ENCODE results near the gene ZFAND2A.
"Not testable (repeated sequence)": the region's sequence is repeated elsewhere in the genome, so short reads cannot be mapped to it uniquely, and the experiment has no call there.

Gene ZFAND2A

GRCh38 chr7:1121886-1122831 is 37.8 kb downstream of the ZFAND2A start:
- no peak for FAIRE-seq

- no peak for FAIRE-seq
These were observed 38.5 kb downstream of the ZFAND2A start for GRCh38 chr7:1121476-1121875.

GRCh38 chr7:1120791-1121190 is 39.2 kb downstream of the ZFAND2A start:
- FAIRE-seq: no peak

GRCh38 chr7:1119201-1119600 is 40.8 kb downstream of the ZFAND2A start:
- no peak for FAIRE-seq

- FAIRE-seq: no peak
These were observed 42.6 kb downstream of the ZFAND2A start for GRCh38 chr7:1117321-1117928.

- not testable (repeated sequence) for FAIRE-seq
These were observed 43.5 kb downstream of the ZFAND2A start for GRCh38 chr7:1116383-1117008.

- not testable (repeated sequence) for FAIRE-seq
These were observed 44.6 kb downstream of the ZFAND2A start for GRCh38 chr7:1115171-1116045.

- FAIRE-seq: no peak
These were observed 45.5 kb downstream of the ZFAND2A start for GRCh38 chr7:1114505-1114904.

GRCh38 chr7:1114088-1114487 is 45.9 kb downstream of the ZFAND2A start:
- no peak for FAIRE-seq

- FAIRE-seq: no peak
These were observed 46.5 kb downstream of the ZFAND2A start for GRCh38 chr7:1113548-1113885.

- FAIRE-seq: no peak
These were observed 47.1 kb downstream of the ZFAND2A start for GRCh38 chr7:1112625-1113547.

GRCh38 chr7:1112109-1112508 is 47.9 kb downstream of the ZFAND2A start:
- no peak for FAIRE-seq

GRCh38 chr7:1111156-1111555 is 48.8 kb downstream of the ZFAND2A start:
- FAIRE-seq: no peak

- FAIRE-seq: no peak
These were observed 49.6 kb downstream of the ZFAND2A start for GRCh38 chr7:1110358-1110757.

- FAIRE-seq: no peak
These were observed 50.2 kb downstream of the ZFAND2A start for GRCh38 chr7:1109581-1110310.

GRCh38 chr7:1108264-1108920 is 51.6 kb downstream of the ZFAND2A start:
- FAIRE-seq: no peak

GRCh38 chr7:1106793-1107421 is 53.1 kb downstream of the ZFAND2A start:
- no peak for FAIRE-seq

- FAIRE-seq: no peak
These were observed 53.8 kb downstream of the ZFAND2A start for GRCh38 chr7:1106063-1106792.

GRCh38 chr7:1105189-1105588 is 54.8 kb downstream of the ZFAND2A start:
- no peak for FAIRE-seq

All from colon (tissue), 2 donors.